PC-3 (cell line): ENCODE measurements around the gene KPNA4.

ENCODE experiments used
- CTCF ChIP-seq: fragments of 300-600 bp; sonication (generic); conservative IDR thresholded peaks from 2 replicates; pipeline ENCODE4 v1.5.1; 2017; ENCODE audit warnings: antibody characterized with exemption, low read depth, mild to moderate bottlenecking, low read length
- EZH2phosphoT487 ChIP-seq: fragments of 300-600 bp; sonication (generic); IDR thresholded peaks from 2 replicates; pipeline ENCODE4 v1.6.1; 2018; ENCODE audit warnings: mild to moderate bottlenecking, antibody characterized with exemption, low read length, borderline replicate concordance

GRCh38 chr3:160546727-160547126 lies 18.6 kb downstream of the KPNA4 start:
- no peak for TF ChIP-seq EZH2phosphoT487
- no peak for TF ChIP-seq CTCF
